Uterus (tissue), 2 donors: ENCODE measurements around the gene PLB1.

ENCODE experiments used
- POLR2A ChIP-seq, 2 donors: fragments of 450-650 bp; IDR thresholded peaks; one replicate each; pipeline ENCODE4 v1.6.1; 2016; ENCODE audit warnings: antibody characterized with exemption in 2 of 2, mild to moderate bottlenecking in 1 of 2, moderate library complexity in 1 of 2
- TF ChIP-seq, protein P1 (sequence below), 4 experiments: fragments of 200-600 bp in 2 of 4; fragments of 450-650 bp in 2 of 4; sonication (generic) in 2 of 4; IDR thresholded peaks; one replicate each; pipeline ENCODE4 v1.5.1; 2016 to 2019; ENCODE audit warnings: antibody characterized with exemption in 4 of 4, mild to moderate bottlenecking in 2 of 4, moderate library complexity in 1 of 4

DNA sequence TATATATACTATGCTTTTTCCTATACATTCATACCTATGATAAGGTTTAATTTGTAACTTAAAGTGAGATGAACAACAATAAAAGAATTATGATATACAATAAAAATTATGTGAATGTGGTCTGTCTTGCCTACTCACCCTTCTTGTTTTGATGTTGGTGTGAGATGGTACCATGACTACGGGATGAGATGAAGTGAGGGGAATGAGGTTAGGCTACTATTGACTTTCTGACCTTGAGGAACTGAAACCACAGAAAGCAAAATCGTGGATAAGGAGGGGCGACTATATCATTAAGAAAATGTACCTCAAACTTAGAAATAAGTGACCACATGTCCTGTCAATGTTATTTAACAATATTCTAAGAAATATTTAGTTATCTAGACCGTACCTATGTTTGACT lies 151.8 kb downstream of the PLB1 start:
- TF ChIP-seq, protein P1, sequence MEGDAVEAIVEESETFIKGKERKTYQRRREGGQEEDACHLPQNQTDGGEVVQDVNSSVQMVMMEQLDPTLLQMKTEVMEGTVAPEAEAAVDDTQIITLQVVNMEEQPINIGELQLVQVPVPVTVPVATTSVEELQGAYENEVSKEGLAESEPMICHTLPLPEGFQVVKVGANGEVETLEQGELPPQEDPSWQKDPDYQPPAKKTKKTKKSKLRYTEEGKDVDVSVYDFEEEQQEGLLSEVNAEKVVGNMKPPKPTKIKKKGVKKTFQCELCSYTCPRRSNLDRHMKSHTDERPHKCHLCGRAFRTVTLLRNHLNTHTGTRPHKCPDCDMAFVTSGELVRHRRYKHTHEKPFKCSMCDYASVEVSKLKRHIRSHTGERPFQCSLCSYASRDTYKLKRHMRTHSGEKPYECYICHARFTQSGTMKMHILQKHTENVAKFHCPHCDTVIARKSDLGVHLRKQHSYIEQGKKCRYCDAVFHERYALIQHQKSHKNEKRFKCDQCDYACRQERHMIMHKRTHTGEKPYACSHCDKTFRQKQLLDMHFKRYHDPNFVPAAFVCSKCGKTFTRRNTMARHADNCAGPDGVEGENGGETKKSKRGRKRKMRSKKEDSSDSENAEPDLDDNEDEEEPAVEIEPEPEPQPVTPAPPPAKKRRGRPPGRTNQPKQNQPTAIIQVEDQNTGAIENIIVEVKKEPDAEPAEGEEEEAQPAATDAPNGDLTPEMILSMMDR (IDR thresholded peaks at IDR 0.05): no peak
- no peak for TF ChIP-seq POLR2A (IDR thresholded peaks at IDR 0.05)
